Breast epithelium (tissue), 4 donors: ENCODE results near the gene SH3D19. TPM values are rescaled to one million over a fixed set of nuclear protein-coding genes. Genes with fewer than 3 reads are reported as not detected.

ENCODE experiments used
- DNase-seq, 2 donors: peaks; one replicate each; pipeline ENCODE4 v3.0.0-alpha.2; 2019; ENCODE audit warnings: low spot score in 2 of 2
- H3K27ac ChIP-seq, 2 donors: fragments of 200-600 bp; sonication (generic) in 1 of 2; one replicate each; pipeline ENCODE4 v1.5.1; 2016 to 2019; ENCODE audit warnings: mild to moderate bottlenecking in 1 of 2
- H3K27me3 ChIP-seq, 2 donors: fragments of 200-600 bp; sonication (generic) in 1 of 2; one replicate each; pipeline versions ENCODE4 v1.5.1 to v1.6.0; 2017 to 2019; ENCODE audit warnings: control low read depth in 1 of 2, mild to moderate bottlenecking in 1 of 2
- H3K36me3 ChIP-seq: fragments of 200-600 bp; one replicate; pipeline ENCODE4 v1.5.1; 2019
- H3K4me1 ChIP-seq, 2 donors: fragments of 200-600 bp; sonication (generic); one replicate each; pipeline ENCODE4 v1.5.1; 2016 to 2019; ENCODE audit warnings: control low read depth in 1 of 2
- H3K4me3 ChIP-seq, 3 donors: fragments of 200-600 bp; sonication (generic); 1 replicate in 2 of 3; 2 replicates in 1 of 3; pipeline ENCODE4 v1.5.1; 2016 to 2019; ENCODE audit warnings: mild to moderate bottlenecking in 3 of 3, moderate library complexity in 2 of 3
- H3K9me3 ChIP-seq, 2 donors: fragments of 200-600 bp; sonication (generic) in 1 of 2; one replicate each; pipeline ENCODE4 v1.5.1; 2016 to 2019; ENCODE audit warnings: control low read depth in 1 of 2
- CTCF ChIP-seq, 3 donors: fragments of 450-650 bp; IDR thresholded peaks; one replicate each; pipeline ENCODE4 v1.5.1; 2016 to 2017; ENCODE audit warnings: antibody characterized with exemption in 3 of 3, mild to moderate bottlenecking in 3 of 3, moderate library complexity in 3 of 3
- POLR2A ChIP-seq: fragments of 450-650 bp; IDR thresholded peaks from one replicate; pipeline ENCODE4 v1.6.1; 2016; ENCODE audit warnings: antibody characterized with exemption, mild to moderate bottlenecking, moderate library complexity
- POLR2AphosphoS5 ChIP-seq, 3 donors: sonication (generic); formaldehyde crosslinking; IDR thresholded peaks; one replicate each; pipeline ENCODE4 v1.6.1; 2017; ENCODE audit warnings: antibody characterized with exemption in 3 of 3
- intact Hi-C: fragments of 100-400 bp; cut with DNase I; formaldehyde crosslinking; loops from one replicate; pipeline ENCODE4 v1.15.1; 2023; ENCODE audit warnings: low total_unique reads
- total RNA-seq, 3 donors: library from RNA; depleted of rRNA; stranded (reverse); fragments of >200 nt; gene quantifications; one replicate each; pipeline ENCODE4 v1.1.0, GENCODE V29; 2016

The SH3D19 gene
- total RNA-seq, 3 donors from 2014 or later: 82.9 to 297 (median 113) TPM

GRCh38 chr4:151340751-151341385 is 15.5 kb upstream of the SH3D19 start:
- Histone ChIP-seq H3K36me3 (no peaks in the 10 kb centered on the region), H3K4me3 (no peak overlapping the region), H3K27me3 (no peaks in the 10 kb centered on the region), H3K27ac (no peak overlapping the region), H3K9me3 (no peaks in the 10 kb centered on the region), H3K4me1 (no peaks in the 10 kb centered on the region)
- intact Hi-C loops: no loop called here
- TF ChIP-seq CTCF (IDR thresholded peaks at IDR 0.05) (no peak), POLR2A (no peak), POLR2AphosphoS5 (IDR thresholded peaks at IDR 0.05) (no peak)
- DNase-seq: no peak

- no peak overlapping the region for H3K27ac ChIP-seq
- no peak for TF ChIP-seq POLR2A
- no peak for TF ChIP-seq POLR2AphosphoS5 (IDR thresholded peaks at IDR 0.05)
- no peak for TF ChIP-seq CTCF (IDR thresholded peaks at IDR 0.05)
These were observed 14.1 kb upstream of the SH3D19 start for GRCh38 chr4:151339467-151339866.

GRCh38 chr4:151331276-151332042 is 6.1 kb upstream of the SH3D19 start:
- intact Hi-C loops: no loop called here
- Histone ChIP-seq H3K27ac (no peak overlapping the region), H3K36me3 (no peaks in the 10 kb centered on the region), H3K4me3 (no peak overlapping the region), H3K27me3 (no peaks in the 10 kb centered on the region), H3K9me3 (no peaks in the 10 kb centered on the region), H3K4me1 (no peaks in the 10 kb centered on the region)
- no peak for DNase-seq
- no peak for TF ChIP-seq CTCF (IDR thresholded peaks at IDR 0.05)
- TF ChIP-seq POLR2A: no peak
- no peak for TF ChIP-seq POLR2AphosphoS5 (IDR thresholded peaks at IDR 0.05)

More at GRCh38 chr4:151339467-151339866, 14.1 kb upstream of the SH3D19 start:
- intact Hi-C loops: no loop called here
- no peaks in the 10 kb centered on the region for H3K4me1 ChIP-seq
- no peaks in the 10 kb centered on the region for H3K36me3 ChIP-seq
- H3K4me3 ChIP-seq: no peak overlapping the region
- no peaks in the 10 kb centered on the region for H3K27me3 ChIP-seq
- H3K9me3 ChIP-seq: no peaks in the 10 kb centered on the region
- no peak for DNase-seq

DNA sequence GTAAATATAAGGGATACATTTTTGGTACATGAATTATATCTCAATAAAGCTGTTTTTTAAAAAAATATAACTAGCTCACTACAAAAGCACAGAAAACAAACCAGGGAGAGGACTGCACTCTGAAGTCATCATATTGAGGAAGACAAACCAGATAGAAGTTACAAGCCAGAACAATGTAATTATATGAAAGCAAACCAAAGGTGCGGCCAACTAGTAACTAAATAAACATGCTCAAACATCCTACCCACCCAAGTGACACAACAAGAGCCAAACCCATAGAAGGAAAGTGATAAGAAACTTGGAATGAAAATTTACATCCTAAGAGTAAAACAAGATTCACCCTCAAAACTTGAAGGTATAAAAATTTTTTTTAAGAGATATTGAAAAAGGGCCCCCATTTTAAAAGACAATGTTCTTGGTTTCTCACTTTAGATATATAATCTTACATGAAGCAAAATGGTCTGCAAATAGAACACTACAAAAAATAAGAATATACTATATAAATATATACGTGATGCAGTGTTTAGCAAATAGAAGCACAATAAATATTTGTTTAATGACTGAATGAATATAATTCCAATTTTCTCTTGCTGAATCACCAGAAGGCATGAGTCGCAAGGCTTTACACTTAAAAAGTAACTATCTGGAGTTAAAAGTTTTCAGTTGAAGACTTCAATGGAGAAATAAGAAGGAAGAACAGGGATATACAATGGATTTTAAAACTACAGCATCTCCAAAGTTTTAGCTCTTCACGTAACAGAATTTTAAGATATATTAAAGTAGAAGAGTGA is 4.0 kb upstream of the SH3D19 start:
- TF ChIP-seq POLR2AphosphoS5 (IDR thresholded peaks at IDR 0.05): no peak
- no peak for TF ChIP-seq POLR2A
- no peak for TF ChIP-seq CTCF (IDR thresholded peaks at IDR 0.05)
- H3K27ac ChIP-seq: no peak overlapping the region
- H3K36me3 ChIP-seq: no peaks in the 10 kb centered on the region
- no peaks in the 10 kb centered on the region for H3K4me1 ChIP-seq
- DNase-seq: no peak
- H3K4me3 ChIP-seq: no peak overlapping the region
- H3K9me3 ChIP-seq: no peaks in the 10 kb centered on the region
- no peaks in the 10 kb centered on the region for H3K27me3 ChIP-seq
- intact Hi-C loops: no loop called here

DNA sequence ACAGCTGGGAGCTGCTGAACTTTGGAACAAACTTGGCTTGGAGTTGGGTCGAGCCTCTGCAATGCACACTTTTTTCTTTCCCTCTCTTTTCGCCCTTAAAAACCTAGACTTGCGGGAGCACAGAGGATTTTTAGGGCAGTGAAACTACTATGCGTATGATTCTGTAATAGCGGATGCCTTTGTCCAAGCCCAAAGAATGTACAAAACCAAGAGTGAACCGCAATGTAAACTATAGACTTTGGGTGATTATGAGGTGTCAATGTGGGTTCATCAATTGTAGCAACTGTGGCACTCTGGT is 493 bp upstream of the SH3D19 start:
- no peaks in the 10 kb centered on the region for H3K36me3 ChIP-seq
- no peak for DNase-seq
- H3K4me3 ChIP-seq: peak overlapping the region; percentile 70 to 86 (median 85)
- H3K27ac ChIP-seq: peak overlapping the region; percentile 94 to 95
- no peaks in the 10 kb centered on the region for H3K9me3 ChIP-seq
- no peaks in the 10 kb centered on the region for H3K4me1 ChIP-seq
- intact Hi-C loops: no loop called here
- TF ChIP-seq POLR2A: no peak
- no peak for TF ChIP-seq CTCF (IDR thresholded peaks at IDR 0.05)
- TF ChIP-seq POLR2AphosphoS5 (IDR thresholded peaks at IDR 0.05): no peak
- H3K27me3 ChIP-seq: no peaks in the 10 kb centered on the region
